ENCODE results near the gene PLEKHG7. TPM values are rescaled to one million over a fixed set of nuclear protein-coding genes. Genes with fewer than 3 reads are reported as not detected.

Gene PLEKHG7
- total and polyA plus RNA-seq, 2 of the 8 experiments (the other 6 are each of a cell fraction or from before 2014, with no cell fraction given) = not detected

GRCh38 chr12:92771001-92771400 is 68.2 kb downstream of the PLEKHG7 start (continued):
- TF ChIP-seq RAD21 (IDR thresholded peaks at IDR 0.05 in 1 of 2, conservative IDR thresholded peaks at IDR 0.05 in 1 of 2; ENCODE audit: low read depth in 2 of 2, low read length in 2 of 2) = no peak

DNA sequence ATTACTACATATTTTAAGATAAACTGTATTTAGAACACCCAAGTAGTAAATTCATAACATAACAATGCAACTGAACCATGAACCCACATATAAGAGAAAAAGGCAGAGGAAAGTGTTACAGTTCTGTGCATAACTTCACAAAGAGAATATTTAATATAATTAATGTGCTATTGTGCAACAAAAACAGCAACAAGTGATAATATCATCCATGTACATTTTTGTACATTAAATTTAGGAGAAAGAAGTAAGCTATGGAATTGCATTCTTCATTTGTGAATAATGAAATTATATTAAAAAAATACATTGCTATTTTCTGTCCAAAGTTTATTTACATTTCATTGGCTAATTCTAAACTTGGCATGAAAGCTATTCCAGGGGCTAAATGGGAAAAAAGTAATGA is 72.6 kb downstream of the PLEKHG7 start:
- H2AFZ ChIP-seq (ENCODE audit: low read length) = no peak overlapping the region
- H3K23me2 ChIP-seq (ENCODE audit: low read depth, low read length) = no peaks in the 10 kb centered on the region
- H3K9me3 ChIP-seq (ENCODE audit: insufficient read depth in 2 of 2, low read depth in 1 of 2, low read length in 1 of 2) = no peaks in the 10 kb centered on the region
- no peaks in the 10 kb centered on the region for H3K79me2 ChIP-seq (ENCODE audit: control insufficient read depth in 1 of 2, insufficient read depth in 2 of 2, low read length in 2 of 2)
- no peak overlapping the region for H3K14ac ChIP-seq (ENCODE audit: insufficient read length)
- H4K5ac ChIP-seq (ENCODE audit: insufficient read length, low read depth, low read length) = no peak overlapping the region
- TF ChIP-seq CREB1 (IDR thresholded peaks at IDR 0.05) (no peak), CHD2 (IDR thresholded peaks at IDR 0.05; ENCODE audit: low read length) (no peak), RBBP5 (IDR thresholded peaks at IDR 0.05; ENCODE audit: borderline replicate concordance, low read depth, low read length) (no peak)
- no peak overlapping the region for H4K91ac ChIP-seq (replicated peaks; ENCODE audit: insufficient read length, low read length)
- H3K79me1 ChIP-seq (ENCODE audit: low read depth, low read length) = no peaks in the 10 kb centered on the region
- H3K36me3 ChIP-seq (ENCODE audit: control insufficient read depth in 2 of 4, insufficient read depth in 4 of 4, low read length in 3 of 4) = peaks cover 0 to 23% (median under 1%) of the 10 kb centered on the region in 4 experiments; a peak in 2 of 8 replicates
- H2BK12ac ChIP-seq (ENCODE audit: low read depth, low read length) = no peak overlapping the region
- H3K23ac ChIP-seq (ENCODE audit: insufficient read length) = no peak overlapping the region
- H3K56ac ChIP-seq (replicated peaks; ENCODE audit: insufficient read length, low read depth, low read length) = no peak overlapping the region
- H3K4me1 ChIP-seq (replicated peaks in 1 of 4; ENCODE audit: control insufficient read depth in 3 of 4, insufficient read depth in 4 of 4, low read length in 3 of 4) = no peaks in the 10 kb centered on the region; a peak in 1 of 7 replicates
- no peak overlapping the region for H2BK5ac ChIP-seq (ENCODE audit: low read depth, low read length)
- H2BK15ac ChIP-seq (ENCODE audit: low read length) = no peak overlapping the region
- no peaks in the 10 kb centered on the region for H4K20me1 ChIP-seq (replicated peaks in 1 of 2; ENCODE audit: control insufficient read depth in 1 of 2, insufficient read depth in 2 of 2, low read length in 2 of 2)
- H3K9ac ChIP-seq (replicated peaks in 1 of 4; ENCODE audit: extremely low read depth in 1 of 4, low read depth in 3 of 4, low read length in 3 of 4) = no peak overlapping the region
- H2AK5ac ChIP-seq (ENCODE audit: low read depth, low read length) = no peak overlapping the region
- H3K4me3 ChIP-seq (ENCODE audit: extremely low read depth in 1 of 4, insufficient read depth in 2 of 4, low read depth in 3 of 4, low read length in 4 of 4) = no peak overlapping the region
- no peak overlapping the region for H2BK120ac ChIP-seq (replicated peaks; ENCODE audit: low read depth, low read length)
- ChIA-PET POLR2A (ENCODE audit: partially characterized antibody) (no interaction called here), CTCF (ENCODE audit: partially characterized antibody) (no interaction called here)
- no peak overlapping the region for H3K18ac ChIP-seq (ENCODE audit: extremely low read depth, low read length)
- H3K27ac ChIP-seq (ENCODE audit: low read depth, low read length) = no peak overlapping the region
- DNase-seq (ENCODE audit: low read depth in 1 of 2, low spot score in 2 of 2) (no peak), FAIRE-seq (no peak)
- H3K27me3 ChIP-seq (replicated peaks in 1 of 4; ENCODE audit: control insufficient read depth in 3 of 4, extremely low read depth in 1 of 4, insufficient read depth in 3 of 4, low read length in 3 of 4) = no peaks in the 10 kb centered on the region
- no peak overlapping the region for H4K8ac ChIP-seq (ENCODE audit: extremely low read depth, insufficient read depth, low read length)
- no peak overlapping the region for H2BK20ac ChIP-seq (ENCODE audit: low read length)
- H3K4ac ChIP-seq (replicated peaks; ENCODE audit: insufficient read length, low read depth, low read length) = no peak overlapping the region
- H3K4me2 ChIP-seq (ENCODE audit: insufficient read depth in 1 of 2, low read depth in 2 of 2, low read length in 2 of 2) = no peak overlapping the region

Measured in H1 (cell line).